Glutamatergic neuron (in vitro differentiated cells): Measurements from ENCODE around the gene ADARB2. TPM values are rescaled to one million over a fixed set of nuclear protein-coding genes. Genes with fewer than 3 reads are reported as not detected.
A peak's percentile ranks its signal among the peaks of the same experiment; 100 is the strongest.

Experiments
- DNase-seq: peaks from one replicate; pipeline ENCODE4 v3.0.0; 2022
- H3K27ac Mint-ChIP-seq: one replicate; pipeline ENCODE4 v1.8.0; 2020; ENCODE audit warnings: mild to moderate bottlenecking, mixed read lengths, inconsistent platforms; ENCODE audit not compliant: unreplicated experiment
- H3K27me3 Mint-ChIP-seq: one replicate; pipeline ENCODE4 v1.8.0; 2020; ENCODE audit warnings: mild to moderate bottlenecking, moderate library complexity, mixed read lengths, inconsistent platforms; ENCODE audit not compliant: unreplicated experiment
- H3K36me3 Mint-ChIP-seq: one replicate; pipeline ENCODE4 v1.8.0; 2020; ENCODE audit warnings: mild to moderate bottlenecking, mixed read lengths, inconsistent platforms; ENCODE audit not compliant: unreplicated experiment
- H3K4me1 Mint-ChIP-seq: one replicate; pipeline ENCODE4 v1.8.0; 2020; ENCODE audit warnings: mild to moderate bottlenecking, low read depth, mixed read lengths, inconsistent platforms; ENCODE audit not compliant: unreplicated experiment
- H3K4me3 Mint-ChIP-seq: one replicate; pipeline ENCODE4 v1.8.0; 2020; ENCODE audit warnings: mild to moderate bottlenecking, mixed read lengths, inconsistent platforms; ENCODE audit not compliant: unreplicated experiment
- H3K9me3 Mint-ChIP-seq: one replicate; pipeline ENCODE4 v1.8.0; 2020; ENCODE audit warnings: mild to moderate bottlenecking, moderate library complexity, mixed read lengths, inconsistent platforms; ENCODE audit not compliant: unreplicated experiment
- CTCF ChIP-seq: fragments of 200-600 bp; sonication (generic); IDR thresholded peaks from one replicate; pipeline ENCODE4 v1.5.0; 2021; ENCODE audit not compliant: partially characterized antibody, unreplicated experiment
- total RNA-seq: library from RNA; stranded (reverse); fragmentation: NEBNext Ultra II Directional; extraction: Animal tissue kit (Norgen Biotek cat#: 25700); gene quantifications from one replicate; pipeline ENCODE4 v1.2.1, GENCODE V29; 2021; ENCODE audit not compliant: unreplicated experiment

ADARB2 gene
- total RNA-seq, 1 donor from 2014 or later: 20.6 TPM

- DNase-seq: no peak
- TF ChIP-seq CTCF: no peak
- Mint-ChIP-seq H3K27ac (no peak overlapping the region), H3K9me3 (peaks cover 8% of the 10 kb centered on the region), H3K27me3 (peaks cover 10% of the 10 kb centered on the region), H3K36me3 (peaks cover 18% of the 10 kb centered on the region), H3K4me1 (peaks cover 15% of the 10 kb centered on the region), H3K4me3 (no peak overlapping the region)
Observed at GRCh38 chr10:1241322-1241890, 495.9 kb downstream of the ADARB2 start.

GRCh38 chr10:1240341-1240775 is 497.0 kb downstream of the ADARB2 start:
- no peak for TF ChIP-seq CTCF
- no peak overlapping the region for H3K4me3 Mint-ChIP-seq
- peak overlapping the region; percentile 75 for H3K27ac Mint-ChIP-seq
- peaks cover 18% of the 10 kb centered on the region for H3K36me3 Mint-ChIP-seq
- H3K9me3 Mint-ChIP-seq: peaks cover 8% of the 10 kb centered on the region
- peak; percentile 51 for DNase-seq
- peaks cover 15% of the 10 kb centered on the region for H3K4me1 Mint-ChIP-seq
- peaks cover 10% of the 10 kb centered on the region for H3K27me3 Mint-ChIP-seq

GRCh38 chr10:1233031-1233430 is 504.3 kb downstream of the ADARB2 start:
- Mint-ChIP-seq H3K36me3 (peaks cover 4% of the 10 kb centered on the region), H3K9me3 (peaks cover 3% of the 10 kb centered on the region), H3K4me1 (peaks cover 3% of the 10 kb centered on the region), H3K27ac (no peak overlapping the region), H3K4me3 (no peak overlapping the region), H3K27me3 (peaks cover 5% of the 10 kb centered on the region)
- DNase-seq: no peak
- no peak for TF ChIP-seq CTCF

GRCh38 chr10:1232164-1232911 is 505.0 kb downstream of the ADARB2 start:
- no peak for TF ChIP-seq CTCF

More at GRCh38 chr10:1232164-1232911, 505.0 kb downstream of the ADARB2 start:
- no peak overlapping the region for H3K4me3 Mint-ChIP-seq
- peaks cover 5% of the 10 kb centered on the region for H3K27me3 Mint-ChIP-seq
- H3K9me3 Mint-ChIP-seq: peaks cover 3% of the 10 kb centered on the region
- H3K4me1 Mint-ChIP-seq: peaks cover 3% of the 10 kb centered on the region
- peaks cover 4% of the 10 kb centered on the region for H3K36me3 Mint-ChIP-seq
- DNase-seq: no peak
- H3K27ac Mint-ChIP-seq: no peak overlapping the region
